Measurements from ENCODE around the gene ZFYVE27. TPM values are rescaled to one million over a fixed set of nuclear protein-coding genes. Genes with fewer than 3 reads are reported as not detected.

Gene ZFYVE27
- total and polyA plus RNA-seq, 2 of the 4 experiments (the other 2 are of a cell fraction): 13.1 to 22.2 TPM

DNA sequence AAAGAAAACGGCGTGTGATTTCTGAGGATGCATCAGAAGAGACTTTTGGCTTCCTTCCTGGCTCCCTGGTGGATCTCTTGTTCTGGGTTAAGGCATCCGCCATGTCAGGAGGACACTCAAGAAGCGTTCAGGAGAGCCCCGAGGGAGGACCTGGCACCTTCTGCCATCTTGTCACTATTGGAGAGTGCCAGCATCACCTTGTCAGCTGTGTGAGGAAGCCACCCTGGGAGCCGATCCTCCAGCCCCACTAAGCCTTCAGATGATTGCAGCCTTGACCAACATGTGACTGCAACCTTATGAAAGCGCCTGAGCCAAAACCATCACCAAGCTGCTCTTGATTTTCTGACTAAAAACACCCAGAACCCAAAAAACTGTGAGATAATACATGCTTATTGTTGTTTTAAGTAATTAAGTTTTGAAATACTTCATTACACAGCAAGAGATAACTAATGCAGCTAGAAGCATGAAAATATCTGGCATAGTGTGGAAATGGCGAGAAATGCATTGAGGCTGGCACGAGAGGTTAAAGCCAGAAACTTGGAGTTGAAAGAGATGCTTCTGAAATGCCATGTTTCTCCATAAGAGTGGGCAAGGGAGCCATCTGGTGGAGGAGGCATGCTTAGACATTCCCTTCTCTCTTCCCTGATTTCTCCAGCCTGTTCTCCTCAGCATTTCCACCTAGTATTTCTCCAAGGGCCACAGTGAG lies 5.4 kb upstream of the ZFYVE27 start:
- no peak overlapping the region for H3K4me3 ChIP-seq (ENCODE audit: insufficient read depth, low read depth, low read length)
- no peak overlapping the region for H3K18ac ChIP-seq (ENCODE audit: low read depth, low read length)
- TF ChIP-seq NFE2L2 (IDR thresholded peaks at IDR 0.05; ENCODE audit: low read depth, low read length) (no peak), MAFK (IDR thresholded peaks at IDR 0.05; ENCODE audit: low read depth, low read length) (no peak), SMC3 (IDR thresholded peaks at IDR 0.05; ENCODE audit: low read depth, low read length) (peak; percentile 98), RFX5 (IDR thresholded peaks at IDR 0.05; ENCODE audit: low read depth, low read length) (no peak), BHLHE40 (IDR thresholded peaks at IDR 0.05; ENCODE audit: low read depth, low read length) (peak; percentile 63; the same call in 1 of the 2 replicates), POLR2A (IDR thresholded peaks at IDR 0.05; ENCODE audit: low read depth, low read length) (peak; percentile 25; the same call in 1 of the 2 replicates), RAD21 (IDR thresholded peaks at IDR 0.05; ENCODE audit: low read length) (peak; percentile 96)
- TF ChIP-seq, protein P1, sequence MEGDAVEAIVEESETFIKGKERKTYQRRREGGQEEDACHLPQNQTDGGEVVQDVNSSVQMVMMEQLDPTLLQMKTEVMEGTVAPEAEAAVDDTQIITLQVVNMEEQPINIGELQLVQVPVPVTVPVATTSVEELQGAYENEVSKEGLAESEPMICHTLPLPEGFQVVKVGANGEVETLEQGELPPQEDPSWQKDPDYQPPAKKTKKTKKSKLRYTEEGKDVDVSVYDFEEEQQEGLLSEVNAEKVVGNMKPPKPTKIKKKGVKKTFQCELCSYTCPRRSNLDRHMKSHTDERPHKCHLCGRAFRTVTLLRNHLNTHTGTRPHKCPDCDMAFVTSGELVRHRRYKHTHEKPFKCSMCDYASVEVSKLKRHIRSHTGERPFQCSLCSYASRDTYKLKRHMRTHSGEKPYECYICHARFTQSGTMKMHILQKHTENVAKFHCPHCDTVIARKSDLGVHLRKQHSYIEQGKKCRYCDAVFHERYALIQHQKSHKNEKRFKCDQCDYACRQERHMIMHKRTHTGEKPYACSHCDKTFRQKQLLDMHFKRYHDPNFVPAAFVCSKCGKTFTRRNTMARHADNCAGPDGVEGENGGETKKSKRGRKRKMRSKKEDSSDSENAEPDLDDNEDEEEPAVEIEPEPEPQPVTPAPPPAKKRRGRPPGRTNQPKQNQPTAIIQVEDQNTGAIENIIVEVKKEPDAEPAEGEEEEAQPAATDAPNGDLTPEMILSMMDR (conservative IDR thresholded peaks at IDR 0.05; ENCODE audit: low read depth, low read length): peak; percentile 95
- H3K4me2 ChIP-seq (ENCODE audit: low read depth, low read length): no peak overlapping the region
- no peak overlapping the region for H2AK9ac ChIP-seq (replicated peaks; ENCODE audit: low read depth, low read length, poor library complexity)
- BruUV-seq (replicated peaks): no TSS peak
- H2BK5ac ChIP-seq (ENCODE audit: low read depth, low read length, poor library complexity, severe bottlenecking): no peak overlapping the region
- CTCF ChIA-PET: interaction anchor here (0.7 to 3.6 kb wide), 8 partner anchors 19 to 159 kb away, joined by 3 to 17 read pairs (median 4); partner anchors contain the start of genes ANKRD2, AVPI1 and MARVELD1
- H3K9me3 ChIP-seq (ENCODE audit: control insufficient read depth, insufficient read depth, low read length): no peaks in the 10 kb centered on the region
- no peak overlapping the region for H2BK20ac ChIP-seq (ENCODE audit: low read depth, low read length)
- H3K4me1 ChIP-seq (ENCODE audit: control insufficient read depth, insufficient read depth, low read length): peaks cover 2% of the 10 kb centered on the region
- H3K79me1 ChIP-seq (ENCODE audit: low read depth in 1 of 2, low read length in 2 of 2): 0 out of 4 replicates have a peak, but pooled peaks cover 0 to 4% of the 10 kb centered on the region in 2 experiments
- no peak overlapping the region; a peak in 1 of 4 replicates for H4K8ac ChIP-seq (ENCODE audit: low read depth in 2 of 2, low read length in 2 of 2)
- no peak overlapping the region for H4K91ac ChIP-seq (ENCODE audit: insufficient read depth, low read depth, low read length)
- H3K27ac ChIP-seq (ENCODE audit: insufficient read depth, low read length): no peak overlapping the region
- peaks cover 3% of the 10 kb centered on the region; the same call in 1 of the 2 replicates for H3K9me1 ChIP-seq (ENCODE audit: insufficient read depth, low read length)
- intact Hi-C loops (cut with micrococcal nuclease) (loop anchor here (1.0 to 5.0 kb wide), 6 partner anchors 22 to 324 kb away; partner anchors contain the start of gene ANKRD2), dilution Hi-C loops (cut with HindIII; ENCODE audit: low sequenced_read_pairs, unreplicated experiment) (no loop called here), in situ Hi-C loops (cut with MboI; ENCODE audit: low sequenced_read_pairs) (loop anchor here (5.0 to 10.0 kb wide), 2 partner anchors 54 to 157 kb away; partner anchors contain the start of gene ANKRD2)
- H3K27me3 ChIP-seq (ENCODE audit: control insufficient read depth, insufficient read depth, low read length): no peaks in the 10 kb centered on the region
- H3K9ac ChIP-seq (ENCODE audit: low read depth, low read length): no peak overlapping the region
- peak; percentile 76 for DNase-seq
- no peak overlapping the region for H4K5ac ChIP-seq (ENCODE audit: low read depth, low read length)
- peak; percentile 95 for ATAC-seq (ENCODE audit: low read depth)
- POLR2A ChIA-PET (ENCODE audit: unreplicated experiment): interaction anchor here (0.5 to 0.8 kb wide), 2 partner anchors 11 to 17 kb away, joined by 3 to 5 read pairs; no protein-coding TSS in a partner anchor
- H2BK120ac ChIP-seq (ENCODE audit: low read depth, low read length): no peak overlapping the region
- 0 out of 2 replicates have a peak overlapping the region, but pooled peaks have one; percentile 21 for H2AK5ac ChIP-seq (ENCODE audit: low read depth, low read length)
- H3K23ac ChIP-seq (ENCODE audit: low read depth, low read length): no peak overlapping the region
- peaks cover 3% of the 10 kb centered on the region; the same call in 1 of the 2 replicates for H4K20me1 ChIP-seq (ENCODE audit: insufficient read depth, low read length)
- no peaks in the 10 kb centered on the region for H3K36me3 ChIP-seq (ENCODE audit: control insufficient read depth, insufficient read depth, low read length)
- H2BK15ac ChIP-seq (ENCODE audit: low read depth, low read length): no peak overlapping the region
- no peak overlapping the region for H3K14ac ChIP-seq (replicated peaks; ENCODE audit: low read depth, low read length)
- peak overlapping the region; percentile 13; the same call in 1 of the 2 replicates for H3K4ac ChIP-seq (ENCODE audit: low read depth, low read length)
- no peak overlapping the region for H2AFZ ChIP-seq (replicated peaks; ENCODE audit: low read length, poor library complexity)
- WGBS, 2 experiments (ENCODE audit: extremely low coverage in 2 of 2, insufficient read length in 1 of 2): 96% methylated on average over 3 of the region's 9 CpGs; no CpG with 5 or more reads in 1 of the 2 experiments
- H3K56ac ChIP-seq (ENCODE audit: extremely low read depth, insufficient read depth, low read length): no peak overlapping the region

All from IMR-90 (cell line).